ENCODE measurements around the gene IL1F10. TPM values are rescaled to one million over a fixed set of nuclear protein-coding genes. Genes with fewer than 3 reads are reported as not detected.

IL1F10 gene
- total RNA-seq, 1 donor from 2014 or later: not detected

GRCh38 chr2:113064281-113064680 lies 3.5 kb upstream of the IL1F10 start:
- FAIRE-seq: no peak
- no peak for TF ChIP-seq CTCF (IDR thresholded peaks at IDR 0.05; ENCODE audit: insufficient read depth, low read length, severe bottlenecking)

GRCh38 chr2:113064898-113065297 lies 2.9 kb upstream of the IL1F10 start:
- no peak overlapping the region for H3K4me3 ChIP-seq (ENCODE audit: low read depth, low read length)
- DNase-seq (ENCODE audit: low read depth): no peak
- no peak for FAIRE-seq
- TF ChIP-seq CTCF (IDR thresholded peaks at IDR 0.05; ENCODE audit: insufficient read depth, low read length, severe bottlenecking): no peak
- H3K27me3 ChIP-seq (ENCODE audit: control insufficient read depth, insufficient read depth, low read length): no peaks in the 10 kb centered on the region
- no peaks in the 10 kb centered on the region for H3K36me3 ChIP-seq (ENCODE audit: control insufficient read depth, insufficient read depth, low read length)

More at GRCh38 chr2:113064281-113064680, 3.5 kb upstream of the IL1F10 start:
- Histone ChIP-seq H3K27me3 (ENCODE audit: control insufficient read depth, insufficient read depth, low read length) (no peaks in the 10 kb centered on the region), H3K36me3 (ENCODE audit: control insufficient read depth, insufficient read depth, low read length) (no peaks in the 10 kb centered on the region), H3K4me3 (ENCODE audit: low read depth, low read length) (no peak overlapping the region)
- no peak for DNase-seq (ENCODE audit: low read depth)

GRCh38 chr2:113068249-113068648 lies 479 bp downstream of the IL1F10 start:
- no peak for FAIRE-seq
- no peak for TF ChIP-seq CTCF (IDR thresholded peaks at IDR 0.05; ENCODE audit: insufficient read depth, low read length, severe bottlenecking)
- Histone ChIP-seq H3K36me3 (ENCODE audit: control insufficient read depth, insufficient read depth, low read length) (no peaks in the 10 kb centered on the region), H3K4me3 (ENCODE audit: low read depth, low read length) (no peak overlapping the region), H3K27me3 (ENCODE audit: control insufficient read depth, insufficient read depth, low read length) (no peaks in the 10 kb centered on the region)
- DNase-seq (ENCODE audit: low read depth): no peak

GRCh38 chr2:113068706-113069485 lies 1.1 kb downstream of the IL1F10 start:
- Histone ChIP-seq H3K36me3 (ENCODE audit: control insufficient read depth, insufficient read depth, low read length) (no peaks in the 10 kb centered on the region), H3K4me3 (ENCODE audit: low read depth, low read length) (no peak overlapping the region), H3K27me3 (ENCODE audit: control insufficient read depth, insufficient read depth, low read length) (no peaks in the 10 kb centered on the region)
- no peak for FAIRE-seq
- peak; percentile 83 for DNase-seq (ENCODE audit: low read depth)
- TF ChIP-seq CTCF (IDR thresholded peaks at IDR 0.05; ENCODE audit: insufficient read depth, low read length, severe bottlenecking): no peak

- Histone ChIP-seq H3K27me3 (ENCODE audit: control insufficient read depth, insufficient read depth, low read length) (no peaks in the 10 kb centered on the region), H3K4me3 (ENCODE audit: low read depth, low read length) (no peak overlapping the region), H3K36me3 (ENCODE audit: control insufficient read depth, insufficient read depth, low read length) (no peaks in the 10 kb centered on the region)
- DNase-seq (ENCODE audit: low read depth) (peak; percentile 35), FAIRE-seq (no peak)
- no peak for TF ChIP-seq CTCF (IDR thresholded peaks at IDR 0.05; ENCODE audit: insufficient read depth, low read length, severe bottlenecking)
Observed at GRCh38 chr2:113069676-113070605, 2.2 kb downstream of the IL1F10 start.
